ENCODE data around the gene SCYL3. TPM values are rescaled to one million over a fixed set of nuclear protein-coding genes. Genes with fewer than 3 reads are reported as not detected.
"Not testable (repeated sequence)": the region's sequence is repeated elsewhere in the genome, so short reads cannot be mapped to it uniquely, and the experiment has no call there.

Gene SCYL3
- total RNA-seq, 4 donors from 2014 or later = 12.3 to 42.3 (median 25.1) TPM

GRCh38 chr1:169867012-169867675, 26.6 kb downstream of the SCYL3 start:
- H3K4me3 ChIP-seq = no peak overlapping the region
- intact Hi-C loops (cut with DNase I; ENCODE audit: low total_unique reads) = no loop called here
- no peaks in the 10 kb centered on the region for H3K27me3 ChIP-seq

GRCh38 chr1:169866577-169866976, 27.1 kb downstream of the SCYL3 start:
- Histone ChIP-seq H3K27me3 (no peaks in the 10 kb centered on the region), H3K36me3 (peaks cover 0 to 87% (median 43%) of the 10 kb centered on the region in 4 donors), H3K9me3 (no peaks in the 10 kb centered on the region), H3K4me3 (no peak overlapping the region), H3K4me1 (no peaks in the 10 kb centered on the region), H3K27ac (no peak overlapping the region)
- no peak for TF ChIP-seq POLR2A (IDR thresholded peaks at IDR 0.05)
- TF ChIP-seq CTCF (IDR thresholded peaks at IDR 0.05) = no peak
- no peak for TF ChIP-seq POLR2AphosphoS5 (IDR thresholded peaks at IDR 0.05)
- TF ChIP-seq EP300 (IDR thresholded peaks at IDR 0.05; ENCODE audit: low read depth) = no peak
- intact Hi-C loops (cut with DNase I; ENCODE audit: low total_unique reads) = no loop called here
- in situ Hi-C loops (cut with MboI; ENCODE audit: low pct_ligation_motif_present in 1 of 4, low pct_unique_long_range_greater_than_20kb in 1 of 4, low sequenced_read_pairs in 3 of 4) = no loop called here
- WGBS, 2 donors (ENCODE audit: low coverage in 1 of 2) = 96 to 100% methylated on average over 1 to 2 of the region's 2 CpGs
- DNase-seq = no peak

More at GRCh38 chr1:169867012-169867675, 26.6 kb downstream of the SCYL3 start:
- DNase-seq = no peak
- Histone ChIP-seq H3K36me3 (peaks cover 0 to 92% (median 43%) of the 10 kb centered on the region in 4 donors), H3K27ac (no peak overlapping the region), H3K4me1 (no peaks in the 10 kb centered on the region), H3K9me3 (no peaks in the 10 kb centered on the region)
- 85 to 96% methylated on average over 2 to 4 of the region's 4 CpGs for WGBS, 2 donors (ENCODE audit: low coverage in 1 of 2)
- in situ Hi-C loops (cut with MboI; ENCODE audit: low pct_ligation_motif_present in 1 of 4, low pct_unique_long_range_greater_than_20kb in 1 of 4, low sequenced_read_pairs in 3 of 4) = no loop called here
- no peak for TF ChIP-seq EP300 (IDR thresholded peaks at IDR 0.05; ENCODE audit: low read depth)
- no peak for TF ChIP-seq POLR2AphosphoS5 (IDR thresholded peaks at IDR 0.05)
- TF ChIP-seq CTCF (IDR thresholded peaks at IDR 0.05) = no peak
- TF ChIP-seq POLR2A (IDR thresholded peaks at IDR 0.05) = no peak

GRCh38 chr1:169864531-169864930, 29.2 kb downstream of the SCYL3 start:
- intact Hi-C loops (cut with DNase I; ENCODE audit: low total_unique reads); in situ Hi-C loops (cut with MboI; ENCODE audit: low pct_ligation_motif_present in 1 of 4, low pct_unique_long_range_greater_than_20kb in 1 of 4, low sequenced_read_pairs in 3 of 4); H3K4me3 ChIP-seq; DNase-seq; H3K9me3 ChIP-seq; H3K4me1 ChIP-seq; H3K27me3 ChIP-seq; H3K27ac ChIP-seq: not testable (repeated sequence)
- H3K36me3 ChIP-seq = peaks cover 0 to 92% (median 42%) of the 10 kb centered on the region in 4 donors
- WGBS, 2 donors (ENCODE audit: low coverage in 1 of 2) = 96 to 100% methylated on average over 5 to 10 of the region's 10 CpGs

- in situ Hi-C loops (cut with MboI; ENCODE audit: low pct_ligation_motif_present in 1 of 4, low pct_unique_long_range_greater_than_20kb in 1 of 4, low sequenced_read_pairs in 3 of 4) = no loop called here
- no peak overlapping the region for H3K4me3 ChIP-seq
- H3K36me3 ChIP-seq = peaks cover 0 to 72% (median 32%) of the 10 kb centered on the region in 4 donors
These were observed 32.9 kb downstream of the SCYL3 start for GRCh38 chr1:169860750-169861149.

More at GRCh38 chr1:169860750-169861149, 32.9 kb downstream of the SCYL3 start:
- H3K4me1 ChIP-seq = no peaks in the 10 kb centered on the region
- intact Hi-C loops (cut with DNase I; ENCODE audit: low total_unique reads) = no loop called here
- no peak for DNase-seq
- no peaks in the 10 kb centered on the region for H3K27me3 ChIP-seq
- TF ChIP-seq POLR2A (IDR thresholded peaks at IDR 0.05) (no peak), CTCF (IDR thresholded peaks at IDR 0.05) (no peak), EP300 (IDR thresholded peaks at IDR 0.05; ENCODE audit: low read depth) (no peak), POLR2AphosphoS5 (IDR thresholded peaks at IDR 0.05) (no peak)
- H3K9me3 ChIP-seq = no peaks in the 10 kb centered on the region
- no peak overlapping the region for H3K27ac ChIP-seq
